Fibroblast of the aortic adventitia (primary cell): ENCODE results near the gene ESPL1. TPM values are rescaled to one million over a fixed set of nuclear protein-coding genes. Genes with fewer than 3 reads are reported as not detected.
A peak's percentile ranks its signal among the peaks of the same experiment; 100 is the strongest.

ENCODE experiments used
- DNase-seq: peaks from one replicate; pipeline ENCODE4 v3.0.0-alpha.2; 2010; ENCODE audit warnings: low read depth
- H3K4me3 ChIP-seq: 2 replicates; pipeline ENCODE4 v1.5.1; 2011; ENCODE audit warnings: low read depth, mild to moderate bottlenecking, control low read depth, low read length, moderate library complexity
- CTCF ChIP-seq: IDR thresholded peaks from 2 replicates; pipeline ENCODE4 v1.5.1; 2011; ENCODE audit warnings: mild to moderate bottlenecking, low read length, control low read depth, inconsistent platforms; ENCODE audit not compliant: insufficient read depth
- total RNA-seq: library from RNA; depleted of rRNA; stranded (reverse); fragments of >200 nt; gene quantifications from 2 replicates; pipeline ENCODE4 v1.2.3, GENCODE V29; 2012; ENCODE audit warnings: low replicate concordance

The ESPL1 gene
- total RNA-seq, 1 donor = 13.5 TPM

GRCh38 chr12:53320352-53321195 lies 52.5 kb downstream of the ESPL1 start:
- no peak for DNase-seq
- H3K4me3 ChIP-seq = peak overlapping the region; percentile 91
- TF ChIP-seq CTCF = no peak

GRCh38 chr12:53324113-53324778 lies 56.1 kb downstream of the ESPL1 start:
- no peak for DNase-seq
- no peak for TF ChIP-seq CTCF
- H3K4me3 ChIP-seq = peak overlapping the region; percentile 67

- TF ChIP-seq CTCF = peak; percentile 75
- peak; percentile 90 for DNase-seq
- H3K4me3 ChIP-seq = peak overlapping the region; percentile 67
Observed at GRCh38 chr12:53324779-53325510, 56.8 kb downstream of the ESPL1 start.

GRCh38 chr12:53325511-53326061 lies 57.5 kb downstream of the ESPL1 start:
- no peak for DNase-seq
- H3K4me3 ChIP-seq = peak overlapping the region; percentile 67
- no peak for TF ChIP-seq CTCF

- no peak overlapping the region for H3K4me3 ChIP-seq
- no peak for TF ChIP-seq CTCF
- DNase-seq = no peak
Observed at GRCh38 chr12:53326460-53327185, 58.5 kb downstream of the ESPL1 start.

GRCh38 chr12:53327435-53328042 lies 59.4 kb downstream of the ESPL1 start:
- peak; percentile 33 for DNase-seq
- peak; percentile 34 for TF ChIP-seq CTCF
- H3K4me3 ChIP-seq = no peak overlapping the region
